ENCODE measurements around the gene CFAP20.

The CFAP20 gene

DNA sequence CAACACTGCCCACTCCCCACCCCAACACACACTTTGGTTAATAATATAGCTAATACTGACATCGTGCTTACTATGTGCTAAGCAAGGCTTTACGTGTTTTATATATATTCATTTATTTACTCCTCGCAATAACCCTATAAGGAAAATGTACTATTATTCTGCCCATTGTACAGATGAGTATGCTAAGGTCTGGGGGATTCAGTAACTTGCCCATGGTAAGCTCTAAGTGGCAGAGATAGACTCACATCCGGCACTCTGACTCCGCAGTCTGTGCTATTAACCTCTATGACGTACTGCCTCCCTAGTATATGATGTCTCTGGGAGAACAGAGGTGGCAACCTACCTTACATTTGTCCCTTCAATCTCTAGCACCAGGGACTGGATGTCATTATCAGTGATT lies 12.7 kb downstream of the CFAP20 start:
- TF ChIP-seq EGR1 (IDR thresholded peaks at IDR 0.05) (no peak), CEBPB (IDR thresholded peaks at IDR 0.05) (no peak), RAD21 (IDR thresholded peaks at IDR 0.05; ENCODE audit: low read depth) (no peak), FOXM1 (IDR thresholded peaks at IDR 0.05; ENCODE audit: borderline replicate concordance, low read depth) (no peak), NFIC (IDR thresholded peaks at IDR 0.05) (no peak), TCF12 (IDR thresholded peaks at IDR 0.05; ENCODE audit: low read depth) (no peak), ZBTB7A (IDR thresholded peaks at IDR 0.05; ENCODE audit: low read depth) (no peak), YY1 (IDR thresholded peaks at IDR 0.05; ENCODE audit: low read depth) (no peak), TAF1 (IDR thresholded peaks at IDR 0.05; ENCODE audit: low read depth) (no peak), EP300 (IDR thresholded peaks at IDR 0.05; ENCODE audit: borderline replicate concordance) (no peak), TEAD4 (IDR thresholded peaks at IDR 0.05) (no peak)
- TF ChIP-seq, protein P1, sequence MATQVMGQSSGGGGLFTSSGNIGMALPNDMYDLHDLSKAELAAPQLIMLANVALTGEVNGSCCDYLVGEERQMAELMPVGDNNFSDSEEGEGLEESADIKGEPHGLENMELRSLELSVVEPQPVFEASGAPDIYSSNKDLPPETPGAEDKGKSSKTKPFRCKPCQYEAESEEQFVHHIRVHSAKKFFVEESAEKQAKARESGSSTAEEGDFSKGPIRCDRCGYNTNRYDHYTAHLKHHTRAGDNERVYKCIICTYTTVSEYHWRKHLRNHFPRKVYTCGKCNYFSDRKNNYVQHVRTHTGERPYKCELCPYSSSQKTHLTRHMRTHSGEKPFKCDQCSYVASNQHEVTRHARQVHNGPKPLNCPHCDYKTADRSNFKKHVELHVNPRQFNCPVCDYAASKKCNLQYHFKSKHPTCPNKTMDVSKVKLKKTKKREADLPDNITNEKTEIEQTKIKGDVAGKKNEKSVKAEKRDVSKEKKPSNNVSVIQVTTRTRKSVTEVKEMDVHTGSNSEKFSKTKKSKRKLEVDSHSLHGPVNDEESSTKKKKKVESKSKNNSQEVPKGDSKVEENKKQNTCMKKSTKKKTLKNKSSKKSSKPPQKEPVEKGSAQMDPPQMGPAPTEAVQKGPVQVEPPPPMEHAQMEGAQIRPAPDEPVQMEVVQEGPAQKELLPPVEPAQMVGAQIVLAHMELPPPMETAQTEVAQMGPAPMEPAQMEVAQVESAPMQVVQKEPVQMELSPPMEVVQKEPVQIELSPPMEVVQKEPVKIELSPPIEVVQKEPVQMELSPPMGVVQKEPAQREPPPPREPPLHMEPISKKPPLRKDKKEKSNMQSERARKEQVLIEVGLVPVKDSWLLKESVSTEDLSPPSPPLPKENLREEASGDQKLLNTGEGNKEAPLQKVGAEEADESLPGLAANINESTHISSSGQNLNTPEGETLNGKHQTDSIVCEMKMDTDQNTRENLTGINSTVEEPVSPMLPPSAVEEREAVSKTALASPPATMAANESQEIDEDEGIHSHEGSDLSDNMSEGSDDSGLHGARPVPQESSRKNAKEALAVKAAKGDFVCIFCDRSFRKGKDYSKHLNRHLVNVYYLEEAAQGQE (IDR thresholded peaks at IDR 0.05; ENCODE audit: low read depth), result no peak
- TF ChIP-seq, protein P2, sequence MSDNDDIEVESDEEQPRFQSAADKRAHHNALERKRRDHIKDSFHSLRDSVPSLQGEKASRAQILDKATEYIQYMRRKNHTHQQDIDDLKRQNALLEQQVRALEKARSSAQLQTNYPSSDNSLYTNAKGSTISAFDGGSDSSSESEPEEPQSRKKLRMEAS (IDR thresholded peaks at IDR 0.05), result no peak

DNA sequence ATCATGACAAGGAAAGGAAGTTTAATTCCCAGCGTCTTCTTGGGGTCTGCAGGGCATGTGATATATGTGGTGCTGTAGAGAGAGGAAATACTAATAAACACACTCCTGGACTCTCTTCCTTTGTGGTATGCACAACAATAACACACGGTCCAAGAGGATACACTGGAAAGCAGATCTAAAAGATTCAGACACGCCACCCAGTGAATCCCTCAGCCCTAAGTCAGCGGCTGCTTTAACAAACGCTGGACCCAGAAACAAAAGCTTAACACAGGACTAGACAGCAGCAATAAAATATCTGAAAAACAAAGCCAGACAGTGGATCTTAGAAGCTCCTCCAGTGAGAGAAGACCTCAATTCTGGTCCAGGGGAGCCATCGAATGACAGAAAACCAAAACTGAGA lies 13.1 kb downstream of the CFAP20 start:
- TF ChIP-seq CREB1 (IDR thresholded peaks at IDR 0.05; ENCODE audit: low read depth), result no peak
- no peak for TF ChIP-seq TCF12 (IDR thresholded peaks at IDR 0.05; ENCODE audit: low read depth)
- TF ChIP-seq, protein P2 (IDR thresholded peaks at IDR 0.05), result no peak
- TF ChIP-seq RAD21 (IDR thresholded peaks at IDR 0.05; ENCODE audit: low read depth), result no peak
- TF ChIP-seq, protein P3, sequence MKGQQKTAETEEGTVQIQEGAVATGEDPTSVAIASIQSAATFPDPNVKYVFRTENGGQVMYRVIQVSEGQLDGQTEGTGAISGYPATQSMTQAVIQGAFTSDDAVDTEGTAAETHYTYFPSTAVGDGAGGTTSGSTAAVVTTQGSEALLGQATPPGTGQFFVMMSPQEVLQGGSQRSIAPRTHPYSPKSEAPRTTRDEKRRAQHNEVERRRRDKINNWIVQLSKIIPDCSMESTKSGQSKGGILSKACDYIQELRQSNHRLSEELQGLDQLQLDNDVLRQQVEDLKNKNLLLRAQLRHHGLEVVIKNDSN (IDR thresholded peaks at IDR 0.05), result no peak
- TF ChIP-seq NFIC (IDR thresholded peaks at IDR 0.05), result no peak

DNA sequence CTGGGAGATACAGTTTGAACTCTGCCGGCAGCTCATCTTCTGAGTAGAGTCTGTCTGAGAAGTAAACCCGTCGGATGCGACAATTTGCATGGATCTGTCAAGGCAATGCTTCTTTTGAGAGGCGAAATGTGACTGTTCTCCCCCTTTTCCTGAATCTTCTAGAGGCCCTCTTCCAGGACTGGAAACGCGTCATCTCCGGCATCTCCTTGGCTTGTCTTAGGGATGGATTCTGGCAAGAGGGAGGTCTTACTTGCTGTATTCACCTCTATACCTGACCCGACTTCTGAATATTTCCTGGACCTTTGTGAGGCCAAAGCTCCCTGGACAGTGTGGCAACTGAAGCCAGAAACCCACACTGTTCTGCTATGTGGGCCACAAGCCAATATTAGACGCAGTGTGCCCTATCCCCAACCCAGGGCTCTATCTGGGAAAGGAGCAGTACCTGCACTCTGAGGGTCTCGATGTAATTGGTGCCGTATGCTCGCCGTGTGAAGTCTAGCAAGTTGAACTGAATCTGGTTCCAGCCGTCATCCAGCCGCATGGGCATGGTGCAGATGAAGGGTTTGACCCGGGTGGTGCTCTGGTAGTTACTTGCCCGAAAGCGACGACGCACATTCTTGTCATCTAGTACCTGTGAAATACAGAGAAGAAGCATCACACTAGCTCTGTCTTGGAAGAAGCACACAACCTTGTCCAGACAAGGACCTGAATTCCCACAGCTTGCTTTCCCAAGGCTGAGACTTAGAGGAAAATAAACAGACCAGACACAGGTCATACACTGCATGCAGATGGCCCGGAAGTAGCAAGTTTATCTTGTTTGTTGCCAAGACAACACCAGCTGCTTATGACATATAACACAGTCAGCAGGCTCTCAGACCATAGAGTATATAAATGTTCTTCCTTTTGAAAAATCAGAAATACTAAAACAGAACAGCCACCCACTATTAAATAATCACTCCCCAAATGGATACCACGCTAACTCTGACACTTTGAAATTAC lies 14.1 kb downstream of the CFAP20 start:
- TF ChIP-seq YY1 (IDR thresholded peaks at IDR 0.05; ENCODE audit: low read depth) (no peak), CEBPB (IDR thresholded peaks at IDR 0.05) (no peak), EGR1 (IDR thresholded peaks at IDR 0.05) (no peak), EP300 (IDR thresholded peaks at IDR 0.05; ENCODE audit: borderline replicate concordance) (no peak), NFIC (IDR thresholded peaks at IDR 0.05) (no peak), TAF1 (IDR thresholded peaks at IDR 0.05; ENCODE audit: low read depth) (no peak), CREB1 (IDR thresholded peaks at IDR 0.05; ENCODE audit: low read depth) (no peak), FOXM1 (IDR thresholded peaks at IDR 0.05; ENCODE audit: borderline replicate concordance, low read depth) (no peak), TEAD4 (IDR thresholded peaks at IDR 0.05) (no peak), ZBTB7A (IDR thresholded peaks at IDR 0.05; ENCODE audit: low read depth) (no peak), RAD21 (IDR thresholded peaks at IDR 0.05; ENCODE audit: low read depth) (no peak), TCF12 (IDR thresholded peaks at IDR 0.05; ENCODE audit: low read depth) (no peak)
- TF ChIP-seq, protein P3 (IDR thresholded peaks at IDR 0.05), result no peak
- TF ChIP-seq, protein P1 (IDR thresholded peaks at IDR 0.05; ENCODE audit: low read depth), result no peak
- TF ChIP-seq, protein P2 (IDR thresholded peaks at IDR 0.05), result no peak

DNA sequence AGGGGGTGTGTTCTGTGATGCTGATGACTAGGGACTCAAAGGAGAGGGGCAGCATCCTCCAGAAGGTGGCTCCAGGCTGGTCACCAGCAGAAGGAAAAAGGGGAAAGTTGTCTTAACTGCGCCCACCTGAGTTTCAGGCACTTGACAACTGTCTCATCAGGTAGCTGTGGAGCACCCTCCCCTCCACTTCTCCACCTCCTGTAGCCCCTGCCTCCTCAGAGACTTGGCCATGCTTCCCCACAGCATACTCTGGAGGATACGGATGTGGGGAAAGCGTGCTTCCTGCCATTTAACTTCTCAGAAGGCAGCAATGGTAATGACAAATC lies 17.9 kb downstream of the CFAP20 start:
- TF ChIP-seq EGR1 (IDR thresholded peaks at IDR 0.05) (no peak), YY1 (IDR thresholded peaks at IDR 0.05; ENCODE audit: low read depth) (no peak), NFIC (IDR thresholded peaks at IDR 0.05) (no peak)
- TF ChIP-seq, protein P3 (IDR thresholded peaks at IDR 0.05), result no peak

DNA sequence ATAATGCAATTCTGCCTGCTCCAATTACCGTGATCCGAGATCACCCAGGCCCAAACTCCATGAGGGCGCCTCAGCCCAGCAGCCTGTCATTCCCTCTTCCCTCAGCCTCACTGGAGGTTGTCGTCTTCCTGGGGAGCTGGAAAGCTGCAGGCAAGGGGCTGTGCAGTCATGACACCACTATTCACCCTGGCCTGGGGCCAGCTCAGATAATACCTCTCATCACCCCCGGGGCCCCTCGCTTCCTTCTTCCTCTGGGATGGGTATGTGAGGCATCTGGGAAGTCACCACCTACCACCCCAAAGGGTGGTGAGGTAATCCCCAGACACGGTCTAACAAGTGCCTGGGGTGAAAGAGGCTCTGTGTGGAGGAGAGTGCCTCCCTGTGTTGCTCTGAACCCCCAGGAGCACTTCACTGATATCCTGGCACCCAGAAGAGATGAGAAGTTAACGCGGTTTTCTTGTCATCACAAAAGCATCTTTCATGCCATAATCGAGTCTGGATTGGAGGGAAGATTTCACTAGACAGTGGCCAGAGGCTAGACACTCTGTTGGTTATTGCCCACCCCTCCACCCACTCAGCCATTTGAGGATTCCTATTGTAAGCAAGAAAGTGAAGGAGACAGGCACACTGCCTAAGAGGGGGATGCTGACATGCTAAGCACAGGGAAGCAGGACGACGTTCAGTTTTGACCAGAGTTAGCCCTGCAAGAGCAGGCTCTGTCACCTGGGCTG lies 18.4 kb downstream of the CFAP20 start:
- no peak for TF ChIP-seq RAD21 (IDR thresholded peaks at IDR 0.05; ENCODE audit: low read depth)
- TF ChIP-seq, protein P2 (IDR thresholded peaks at IDR 0.05), result no peak
- no peak for TF ChIP-seq NFIC (IDR thresholded peaks at IDR 0.05)
- no peak for TF ChIP-seq EP300 (IDR thresholded peaks at IDR 0.05; ENCODE audit: borderline replicate concordance)
- no peak for TF ChIP-seq TAF1 (IDR thresholded peaks at IDR 0.05; ENCODE audit: low read depth)
- TF ChIP-seq, protein P3 (IDR thresholded peaks at IDR 0.05), result no peak
- TF ChIP-seq TCF12 (IDR thresholded peaks at IDR 0.05; ENCODE audit: low read depth), result no peak
- TF ChIP-seq ZBTB7A (IDR thresholded peaks at IDR 0.05; ENCODE audit: low read depth), result no peak
- no peak for TF ChIP-seq YY1 (IDR thresholded peaks at IDR 0.05; ENCODE audit: low read depth)
- TF ChIP-seq CREB1 (IDR thresholded peaks at IDR 0.05; ENCODE audit: low read depth), result no peak
- TF ChIP-seq CEBPB (IDR thresholded peaks at IDR 0.05), result no peak
- TF ChIP-seq FOXM1 (IDR thresholded peaks at IDR 0.05; ENCODE audit: borderline replicate concordance, low read depth), result no peak
- no peak for TF ChIP-seq EGR1 (IDR thresholded peaks at IDR 0.05)

Data from Ishikawa (cell line).